HG02943 (cell line): Measurements from ENCODE around the gene CTCFL.
"Not testable (repeated sequence)": the region's sequence is repeated elsewhere in the genome, so short reads cannot be mapped to it uniquely, and the experiment has no call there.

Experiments used
- ATAC-seq: cut with Tn5 transposase; IDR thresholded peaks from one replicate; pipeline ENCODE4 v1.9.1; 2021; ENCODE audit warnings: mild to moderate bottlenecking, low read depth, moderate library complexity; ENCODE audit not compliant: unreplicated experiment

Gene CTCFL

GRCh38 chr20:57483287-57484050, 41.5 kb downstream of the CTCFL start:
- ATAC-seq = no peak

- no peak for ATAC-seq
Observed at GRCh38 chr20:57482796-57483195, 42.1 kb downstream of the CTCFL start.

GRCh38 chr20:57482148-57482547, 42.8 kb downstream of the CTCFL start:
- no peak for ATAC-seq

GRCh38 chr20:57481281-57481711, 43.6 kb downstream of the CTCFL start:
- peak; percentile 31 for ATAC-seq

GRCh38 chr20:57480444-57481160, 44.3 kb downstream of the CTCFL start:
- peak; percentile 52 for ATAC-seq

GRCh38 chr20:57479196-57479595, 45.7 kb downstream of the CTCFL start:
- ATAC-seq = no peak

GRCh38 chr20:57478176-57478575, 46.8 kb downstream of the CTCFL start:
- ATAC-seq = no peak

- ATAC-seq = no peak
Observed at GRCh38 chr20:57476641-57477461, 48.1 kb downstream of the CTCFL start.

GRCh38 chr20:57476084-57476526, 48.8 kb downstream of the CTCFL start:
- peak; percentile 42 for ATAC-seq

GRCh38 chr20:57475388-57476083, 49.4 kb downstream of the CTCFL start:
- no peak for ATAC-seq

GRCh38 chr20:57474816-57475215, 50.1 kb downstream of the CTCFL start:
- no peak for ATAC-seq

- ATAC-seq = no peak
Observed at GRCh38 chr20:57474205-57474604, 50.7 kb downstream of the CTCFL start.

GRCh38 chr20:57473246-57474048, 51.5 kb downstream of the CTCFL start:
- ATAC-seq = peak; percentile 55

- not testable (repeated sequence) for ATAC-seq
Observed at GRCh38 chr20:57472474-57472873, 52.5 kb downstream of the CTCFL start.

GRCh38 chr20:57471496-57472372, 53.2 kb downstream of the CTCFL start:
- ATAC-seq = no peak

- no peak for ATAC-seq
Observed at GRCh38 chr20:57470666-57471495, 54.1 kb downstream of the CTCFL start.

- no peak for ATAC-seq
Observed at GRCh38 chr20:57470212-57470522, 54.8 kb downstream of the CTCFL start.
